ENCODE data around the gene DNAH2.
"Not testable (repeated sequence)": the region's sequence is repeated elsewhere in the genome, so short reads cannot be mapped to it uniquely, and the experiment has no call there.

DNAH2 gene

GRCh38 chr17:7781429-7781828, 63.9 kb downstream of the DNAH2 start:
- no peak for DNase-seq

GRCh38 chr17:7782240-7782639, 64.7 kb downstream of the DNAH2 start:
- no peak for DNase-seq

DNA sequence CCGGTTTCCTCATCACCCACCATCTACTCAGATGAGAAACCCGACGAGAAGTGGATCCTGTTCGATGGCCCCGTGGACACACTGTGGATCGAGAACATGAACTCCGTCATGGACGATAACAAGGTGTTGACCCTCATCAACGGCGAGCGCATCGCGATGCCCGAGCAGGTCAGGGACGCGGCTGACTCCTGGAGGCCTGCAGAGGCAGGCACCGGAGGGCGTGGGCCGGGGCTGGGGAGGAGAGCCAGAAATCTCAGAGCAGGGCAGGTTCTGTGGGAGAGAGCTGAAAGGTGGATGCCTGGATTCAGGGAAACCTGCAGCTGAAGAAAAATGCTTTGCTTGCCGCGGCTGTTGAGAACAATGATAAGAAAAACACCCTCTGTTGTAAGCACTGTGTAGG, 69.3 kb downstream of the DNAH2 start:
- DNase-seq: no peak

GRCh38 chr17:7789131-7789530, 71.6 kb downstream of the DNAH2 start:
- DNase-seq: no peak

- DNase-seq: no peak
These were observed 72.6 kb downstream of the DNAH2 start for GRCh38 chr17:7790150-7790549.

DNA sequence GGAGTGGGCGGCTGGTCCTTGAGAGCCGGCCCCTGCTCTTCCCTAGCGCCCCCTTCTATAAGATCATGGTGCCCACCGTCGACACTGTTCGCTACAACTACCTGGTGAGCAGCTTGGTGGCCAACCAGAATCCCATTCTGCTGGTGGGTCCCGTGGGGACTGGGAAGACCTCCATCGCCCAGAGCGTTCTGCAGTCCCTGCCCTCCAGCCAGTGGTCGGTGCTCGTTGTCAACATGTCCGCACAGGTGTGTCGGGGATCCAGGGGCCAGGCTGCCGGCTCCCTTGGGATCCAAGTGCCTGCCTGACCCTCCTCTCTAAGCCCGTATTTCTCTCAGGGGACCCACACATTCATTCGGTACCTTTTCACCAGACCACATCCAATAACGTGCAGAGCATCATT, 75.1 kb downstream of the DNAH2 start:
- no peak for DNase-seq

DNA sequence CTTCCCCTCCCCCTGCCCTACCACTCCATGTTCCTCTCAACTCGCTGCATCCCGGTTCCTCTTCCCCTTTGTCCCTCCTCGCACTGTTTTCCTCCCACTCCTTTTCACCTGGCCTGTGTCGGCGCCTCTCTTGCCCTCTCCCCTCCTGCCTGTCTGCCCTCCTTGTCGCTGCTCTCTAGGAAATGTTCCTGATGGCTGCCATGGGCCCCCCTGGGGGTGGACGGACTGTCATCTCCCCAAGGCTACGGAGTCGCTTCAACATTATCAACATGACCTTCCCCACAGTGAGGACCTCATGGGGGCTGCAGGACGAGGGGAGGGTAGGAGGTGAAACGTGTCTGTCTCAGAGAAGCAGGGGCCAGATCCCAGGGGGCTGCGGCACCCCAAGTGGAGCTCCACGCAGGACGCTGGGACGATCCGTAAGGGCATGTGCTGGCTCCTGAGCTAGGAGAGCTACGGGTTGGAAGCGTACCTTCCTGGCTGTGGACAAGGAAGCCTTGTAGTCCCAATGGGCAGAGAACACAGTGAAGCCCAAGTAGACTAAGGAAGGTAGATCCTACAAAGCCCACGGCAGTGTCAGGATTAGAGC, 76.6 kb downstream of the DNAH2 start:
- no peak for DNase-seq

GRCh38 chr17:7797976-7798375, 80.4 kb downstream of the DNAH2 start:
- DNase-seq: no peak

DNA sequence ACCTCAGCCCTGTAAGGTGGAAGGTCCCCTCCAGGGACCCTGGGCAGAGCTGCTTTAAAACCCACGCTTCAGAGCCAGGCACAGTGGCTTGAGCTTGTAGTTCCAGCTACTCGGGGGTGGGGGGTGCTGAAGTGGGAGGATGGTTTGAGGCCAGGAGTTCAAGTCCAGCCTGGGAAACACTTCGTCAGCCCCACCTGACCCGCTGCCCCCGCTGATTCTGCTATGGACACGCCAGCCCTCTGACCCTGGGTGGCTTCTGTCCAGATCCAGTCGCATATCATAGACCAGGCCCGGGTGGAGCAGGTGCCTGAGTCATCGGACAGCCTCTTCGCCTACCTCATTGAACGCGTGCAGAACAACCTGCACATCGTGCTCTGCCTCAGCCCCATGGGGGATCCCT, 81.3 kb downstream of the DNAH2 start:
- DNase-seq: no peak

- no peak for DNase-seq
These were observed 86.4 kb downstream of the DNAH2 start for GRCh38 chr17:7803981-7804380.

GRCh38 chr17:7806587-7806986, 89.0 kb downstream of the DNAH2 start:
- DNase-seq: no peak

- DNase-seq: no peak
These were observed 89.7 kb downstream of the DNAH2 start for GRCh38 chr17:7807206-7807605.

- no peak for DNase-seq
These were observed 91.7 kb downstream of the DNAH2 start for GRCh38 chr17:7809086-7809790.

GRCh38 chr17:7809791-7810343, 92.3 kb downstream of the DNAH2 start:
- DNase-seq: not testable (repeated sequence)

DNA sequence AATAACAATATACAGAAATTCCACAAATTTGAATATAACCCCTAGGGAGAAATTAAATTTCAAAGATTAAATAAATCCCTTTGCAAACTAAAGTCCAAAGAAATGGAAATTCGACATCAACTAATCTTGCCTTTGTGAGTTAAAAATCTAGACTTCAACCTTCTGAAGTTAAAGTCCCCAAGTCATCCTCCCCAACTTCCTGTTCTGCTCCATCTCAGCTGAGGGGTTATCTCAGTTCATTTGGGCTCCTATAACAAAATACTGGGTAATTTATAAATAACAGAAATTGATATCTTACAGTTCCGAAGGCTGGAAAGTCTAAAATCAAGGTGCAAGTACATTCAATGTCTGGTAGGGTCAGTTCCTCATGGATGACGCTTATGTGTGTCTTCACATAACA, 93.7 kb downstream of the DNAH2 start:
- no peak for DNase-seq

DNA sequence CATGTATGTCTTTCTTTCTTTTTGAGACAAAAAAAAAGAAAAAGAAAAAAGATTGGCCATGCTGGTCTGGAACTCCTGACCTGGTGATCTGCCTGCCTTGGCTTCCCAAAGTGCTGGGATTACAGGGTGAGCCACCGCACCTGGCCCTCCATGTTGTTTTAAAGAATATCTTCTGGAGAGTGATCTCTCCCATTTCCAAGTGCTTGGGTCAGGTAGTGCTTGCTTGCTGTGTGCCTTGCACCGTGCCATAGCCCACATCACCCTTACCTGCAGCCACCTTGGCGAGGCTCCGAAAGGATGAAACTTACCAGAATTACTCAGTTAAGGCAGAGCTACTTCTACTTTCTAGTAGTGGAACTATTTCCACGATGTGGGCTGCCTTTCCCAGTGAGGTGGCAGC, 97.4 kb downstream of the DNAH2 start:
- DNase-seq: no peak

DNA sequence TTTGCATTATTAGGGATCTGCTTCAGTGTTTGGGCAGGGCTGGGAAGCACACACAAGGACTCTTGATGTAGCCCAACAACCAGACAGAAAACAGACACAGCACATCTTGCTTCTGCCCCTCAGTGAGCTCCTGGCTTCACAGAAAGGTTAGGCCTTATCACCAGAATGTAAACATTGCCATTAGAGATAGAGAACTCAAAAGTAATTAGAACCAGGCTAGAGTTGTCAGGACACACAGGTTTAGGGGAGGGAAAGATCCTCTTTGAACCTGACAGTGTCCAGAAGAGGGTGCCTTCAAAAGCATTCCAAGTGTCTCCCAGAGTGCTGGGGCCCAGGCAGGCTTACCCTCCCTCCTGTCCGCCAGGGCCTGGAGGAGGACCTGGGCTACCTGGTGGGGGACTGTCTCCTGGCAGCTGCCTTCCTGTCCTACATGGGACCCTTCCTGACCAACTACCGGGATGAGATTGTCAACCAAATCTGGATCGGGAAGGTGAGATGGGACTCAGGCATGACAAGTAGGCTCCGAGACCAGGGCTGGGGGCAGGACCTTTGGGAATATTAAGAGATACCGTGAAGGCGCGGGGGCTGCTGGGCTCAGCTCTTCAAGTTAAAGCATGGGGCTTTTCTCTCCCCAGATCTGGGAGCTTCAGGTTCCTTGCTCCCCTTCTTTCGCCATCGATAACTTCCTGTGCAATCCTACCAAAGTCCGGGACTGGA, 99.5 kb downstream of the DNAH2 start:
- DNase-seq: no peak

- no peak for DNase-seq
These were observed 100.1 kb downstream of the DNAH2 start for GRCh38 chr17:7817643-7817964.

GRCh38 chr17:7818026-7818425, 100.5 kb downstream of the DNAH2 start:
- no peak for DNase-seq

DNA sequence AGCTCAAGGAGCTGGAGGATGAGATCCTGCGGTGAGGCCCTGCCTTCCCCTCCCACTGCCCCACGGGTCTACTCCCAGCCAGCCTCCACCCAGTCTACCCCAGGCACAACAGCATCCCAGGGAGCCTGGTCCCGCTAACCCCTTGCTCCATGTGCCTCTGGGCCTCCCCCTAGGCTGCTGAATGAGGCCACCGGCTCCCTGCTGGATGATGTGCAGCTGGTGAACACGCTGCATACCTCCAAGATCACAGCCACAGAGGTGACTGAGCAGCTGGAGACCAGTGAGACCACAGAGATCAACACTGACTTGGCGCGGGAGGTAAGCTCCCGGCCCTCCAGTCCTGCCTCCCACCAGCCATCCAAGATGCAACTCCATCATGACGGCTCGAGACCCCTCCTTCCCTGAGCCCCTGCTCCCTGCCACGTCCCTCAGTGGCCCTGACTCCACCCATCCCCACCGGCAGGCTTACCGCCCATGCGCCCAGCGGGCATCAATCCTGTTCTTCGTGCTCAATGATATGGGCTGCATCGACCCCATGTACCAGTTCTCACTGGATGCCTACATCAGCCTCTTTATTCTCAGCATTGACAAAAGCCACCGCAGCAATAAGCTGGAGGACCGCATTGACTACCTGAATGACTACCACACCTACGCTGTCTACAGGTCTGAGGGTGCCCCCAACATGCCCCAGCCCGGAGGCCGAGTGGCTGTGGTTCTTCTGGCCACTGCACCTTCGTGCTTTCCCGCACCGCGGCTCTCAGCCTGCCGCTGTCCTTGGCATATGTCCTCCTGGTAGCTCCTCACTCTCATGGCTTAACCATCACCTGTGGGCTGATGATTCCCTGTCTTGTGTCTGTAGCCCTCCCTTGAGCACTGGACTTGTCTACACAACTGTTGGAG, 101.5 kb downstream of the DNAH2 start:
- DNase-seq: no peak

DNA sequence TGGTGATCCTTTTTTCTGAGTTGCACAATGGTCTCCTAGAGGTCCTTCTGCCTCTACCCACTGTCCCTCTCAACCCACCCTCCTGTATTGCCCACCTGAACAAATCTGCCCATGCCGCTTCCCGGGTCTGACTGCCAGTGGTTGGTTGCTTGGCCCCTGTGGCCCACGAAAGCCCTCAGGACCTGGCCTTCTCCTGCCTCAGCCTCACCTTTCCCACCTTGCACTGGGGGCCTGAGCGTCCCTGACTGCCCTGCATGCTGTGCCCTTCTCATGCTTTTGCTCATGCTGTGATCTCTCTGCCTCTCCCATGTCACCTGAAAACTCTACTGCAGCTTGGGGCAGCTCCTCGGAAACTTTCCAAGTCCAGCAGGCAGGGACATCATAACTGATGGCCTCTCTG, 102.7 kb downstream of the DNAH2 start:
- DNase-seq: no peak

- no peak for DNase-seq
These were observed 104.6 kb downstream of the DNAH2 start for GRCh38 chr17:7822126-7822525.

GRCh38 chr17:7823581-7824001, 106.0 kb downstream of the DNAH2 start:
- DNase-seq: no peak
